ENCODE measurements around the gene MMS19. TPM values are rescaled to one million over a fixed set of nuclear protein-coding genes. Genes with fewer than 3 reads are reported as not detected.
"Not testable (repeated sequence)": the region's sequence is repeated elsewhere in the genome, so short reads cannot be mapped to it uniquely, and the experiment has no call there.

Gene MMS19
- polyA plus RNA-seq, 3 donors, result 82.2 to 94.1 (median 84.4) TPM

DNA sequence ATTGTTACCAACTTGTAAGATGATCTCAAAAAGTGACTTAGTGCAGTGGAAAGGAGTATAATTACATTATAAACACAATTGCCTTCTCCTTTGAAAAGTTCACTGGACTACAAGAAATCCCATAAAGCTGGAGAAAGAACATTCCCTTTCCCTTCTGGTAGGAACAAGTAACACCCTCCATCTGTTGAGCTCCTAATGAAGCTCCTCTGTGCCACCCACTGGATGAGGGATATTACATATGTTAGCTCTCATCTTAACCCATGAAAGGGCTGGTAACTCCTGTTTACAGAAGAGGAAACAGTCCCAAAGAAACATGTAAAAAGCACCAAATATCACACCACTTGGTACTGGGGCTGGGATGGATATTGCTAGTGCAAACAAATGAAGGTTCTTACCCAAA lies 64.2 kb downstream of the MMS19 start:
- no peak for DNase-seq (ENCODE audit: low read depth in 3 of 3, low spot score in 2 of 3)

DNA sequence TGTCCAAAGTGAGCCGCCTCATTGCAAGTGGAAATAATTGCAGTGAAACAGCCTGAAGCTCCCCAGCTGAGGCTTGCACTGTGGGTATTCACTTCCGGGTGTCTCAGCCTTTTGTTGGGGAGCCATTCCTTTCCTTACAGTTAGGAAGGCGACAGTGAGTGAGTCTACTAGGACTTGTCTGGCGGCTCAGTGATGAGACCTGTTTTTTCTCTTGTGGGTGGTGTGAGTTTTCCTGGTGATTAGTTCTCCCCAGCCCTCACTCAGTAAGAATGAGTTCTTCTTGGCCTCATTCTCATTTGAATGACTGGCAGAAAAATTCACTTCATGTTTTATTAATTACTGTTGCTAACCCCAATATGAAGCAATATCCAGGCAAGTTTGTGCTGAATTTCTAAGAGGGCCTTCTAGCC lies 69.6 kb downstream of the MMS19 start:
- DNase-seq (ENCODE audit: low read depth in 3 of 3, low spot score in 2 of 3), result no peak

DNA sequence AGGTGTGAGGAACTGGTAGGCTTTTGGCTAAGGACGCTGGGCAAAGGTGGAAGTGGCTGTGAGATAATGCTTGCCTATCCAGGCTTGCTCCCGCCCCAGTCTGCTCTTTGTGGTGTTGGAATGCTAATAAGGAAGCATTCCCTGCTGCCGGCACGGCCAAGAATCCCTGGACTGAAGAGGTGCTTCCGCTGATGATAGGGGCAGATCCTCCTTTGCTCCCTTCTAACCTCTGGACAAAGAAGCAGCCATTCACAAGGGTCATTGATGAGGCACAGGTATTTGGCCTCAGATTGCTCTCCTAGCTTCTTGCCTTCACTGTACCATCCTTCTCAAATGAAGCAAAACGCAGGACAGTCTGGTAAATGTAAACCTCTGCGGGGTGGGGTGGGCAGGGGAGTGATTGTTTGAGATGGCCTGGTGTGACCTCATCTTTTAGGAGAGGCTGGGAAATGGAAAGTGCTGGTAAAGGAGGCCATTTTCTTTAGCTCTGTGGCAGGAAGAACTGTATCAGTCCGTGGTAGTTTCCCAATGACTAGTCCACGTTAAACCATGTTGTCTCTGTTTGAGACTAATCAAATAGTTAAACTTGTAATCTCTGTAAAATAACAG lies 70.5 kb downstream of the MMS19 start:
- no peak for DNase-seq (ENCODE audit: low read depth in 3 of 3, low spot score in 2 of 3)

DNA sequence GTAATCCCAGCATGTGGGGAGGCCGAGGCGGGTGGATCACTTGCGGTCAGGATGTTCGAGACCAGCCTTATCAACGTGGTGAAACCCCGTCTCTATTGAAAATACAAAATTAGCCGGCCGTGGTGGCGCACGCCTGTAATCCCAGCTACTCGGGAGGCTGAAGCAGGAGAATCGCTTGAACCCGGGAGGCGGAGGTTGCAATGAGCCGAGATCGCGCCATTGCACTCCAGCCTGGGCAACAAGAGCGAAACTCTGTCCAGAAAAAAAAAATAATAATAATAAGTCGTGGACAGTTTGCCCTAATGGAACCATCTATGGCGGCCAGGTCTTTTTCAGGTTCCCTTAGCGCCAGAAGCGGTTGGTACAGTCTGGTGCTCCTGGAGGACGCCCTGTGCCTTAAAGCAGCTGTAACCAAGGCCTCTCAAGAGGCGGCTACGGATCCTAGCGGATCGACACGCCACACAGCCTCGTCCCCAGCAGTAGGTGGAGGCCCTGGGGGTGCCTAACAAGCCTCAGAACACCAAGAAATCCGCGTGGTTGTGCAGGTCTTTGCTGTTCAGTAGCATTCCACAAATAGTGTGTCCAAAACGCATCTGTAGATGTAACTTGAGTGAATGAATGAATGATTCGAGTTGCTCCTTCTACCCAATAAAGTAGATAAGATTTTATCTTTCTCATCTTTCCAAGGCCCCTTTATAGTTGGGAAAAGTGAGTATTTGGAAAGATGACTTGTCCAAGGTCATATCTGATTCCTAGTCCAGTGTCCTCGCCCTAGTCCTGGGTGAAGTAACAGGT lies 71.2 kb downstream of the MMS19 start:
- DNase-seq (ENCODE audit: low read depth in 3 of 3, low spot score in 2 of 3), result no peak

DNA sequence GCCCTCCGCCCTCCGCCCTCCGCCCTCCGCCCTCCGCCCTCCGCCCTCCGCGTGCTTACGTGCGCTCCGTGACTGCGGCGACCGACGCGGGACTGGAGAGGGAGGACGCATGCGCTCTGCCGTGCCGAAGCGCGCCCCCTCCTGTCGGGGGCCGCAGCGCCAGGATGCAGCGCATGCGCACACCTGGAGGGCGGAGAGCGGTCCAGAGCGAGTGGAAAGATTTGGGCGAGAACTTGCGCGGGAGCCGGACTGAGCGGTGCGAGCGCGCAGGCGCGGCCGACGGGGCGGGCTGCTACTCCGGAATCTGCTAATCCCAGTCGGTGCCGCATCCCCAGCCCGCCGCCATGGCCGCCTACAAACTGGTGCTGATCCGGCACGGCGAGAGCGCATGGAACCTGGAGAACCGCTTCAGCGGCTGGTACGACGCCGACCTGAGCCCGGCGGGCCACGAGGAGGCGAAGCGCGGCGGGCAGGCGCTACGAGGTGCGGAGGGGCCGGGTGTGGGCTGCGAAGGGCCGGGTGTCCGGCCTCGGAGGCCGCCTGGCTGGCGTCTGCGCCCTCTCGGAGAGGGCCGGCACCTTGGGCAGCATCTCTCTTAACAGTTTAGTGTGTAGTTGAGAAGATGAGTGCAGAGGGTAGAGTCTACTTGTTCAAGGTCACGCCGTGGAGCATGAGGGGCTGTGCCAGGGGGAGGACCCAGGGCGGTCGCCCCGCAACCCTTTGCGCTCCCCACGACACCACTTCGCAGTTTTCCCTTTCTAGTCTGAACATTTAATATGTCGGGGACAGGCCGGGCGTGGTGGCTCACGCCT lies 72.1 kb downstream of the MMS19 start, which contains the start of gene PGAM1:
Gene PGAM1, plus strand, starts transcription at position 228 of the 812 bp plus-strand sequence. Its CDS starts 117 bp downstream, at position 345.
- DNase-seq (ENCODE audit: low read depth in 3 of 3, low spot score in 2 of 3), result peak; percentile 88 to 92 (median 90)

DNA sequence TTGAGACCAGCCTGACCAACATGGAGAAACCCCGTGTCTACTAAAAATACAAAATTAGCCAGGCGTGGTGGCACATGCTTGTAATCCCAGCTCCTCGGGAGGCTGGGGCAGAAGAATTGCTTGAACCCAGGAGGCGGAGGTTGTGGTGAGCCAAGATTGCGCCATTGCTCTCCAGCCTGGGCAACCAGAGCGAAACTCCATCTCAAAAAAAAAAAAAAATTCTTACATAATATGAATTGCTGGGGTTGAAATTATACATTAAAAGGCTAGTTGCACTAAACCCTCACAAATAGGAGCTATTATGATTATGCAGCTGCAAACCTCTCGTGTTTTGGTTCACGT lies 74.5 kb downstream of the MMS19 start:
- DNase-seq (ENCODE audit: low read depth in 3 of 3, low spot score in 2 of 3), result not testable (repeated sequence)

DNA sequence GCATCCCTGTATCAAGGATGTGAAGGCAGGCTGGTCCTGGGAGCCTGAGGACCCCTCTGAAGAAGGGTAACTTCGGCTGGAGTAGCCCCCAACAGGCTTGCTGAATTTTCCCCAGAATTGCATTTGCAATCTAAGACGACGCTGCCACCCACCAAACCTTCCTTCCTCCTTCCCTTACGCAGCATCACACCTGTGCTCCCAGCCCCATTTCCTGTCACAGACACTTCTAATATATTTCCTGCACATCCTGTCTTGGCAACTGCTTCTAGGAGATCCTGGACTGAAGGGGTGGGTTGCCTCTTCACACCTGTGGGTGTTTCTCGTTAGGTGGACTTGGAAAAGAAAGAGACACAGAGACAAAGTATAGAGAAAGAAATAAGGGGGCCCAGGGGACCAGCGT lies 81.7 kb downstream of the MMS19 start:
- DNase-seq (ENCODE audit: low read depth in 3 of 3, low spot score in 2 of 3), result no peak

DNA sequence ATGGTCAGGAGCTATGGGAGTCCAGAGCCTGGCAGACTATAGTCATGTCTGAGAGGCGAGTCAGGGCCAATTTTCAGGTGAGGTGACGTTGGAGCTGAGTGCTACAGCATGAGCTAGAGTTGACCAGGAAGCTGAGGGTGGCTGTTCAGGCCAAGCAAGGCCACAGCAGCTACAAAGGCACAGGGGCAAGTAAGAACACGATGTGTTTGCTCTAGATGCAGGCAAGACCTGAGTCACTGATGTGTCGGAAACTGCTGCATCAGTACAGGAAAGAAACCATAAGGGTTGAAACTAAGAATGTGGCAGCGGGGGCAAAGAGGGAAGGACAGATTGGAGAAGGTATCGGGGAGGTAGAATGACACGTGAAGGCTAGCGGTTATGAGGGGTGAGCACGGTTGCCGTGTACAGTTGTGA lies 85.3 kb downstream of the MMS19 start:
- DNase-seq (ENCODE audit: low read depth in 3 of 3, low spot score in 2 of 3), result no peak

DNA sequence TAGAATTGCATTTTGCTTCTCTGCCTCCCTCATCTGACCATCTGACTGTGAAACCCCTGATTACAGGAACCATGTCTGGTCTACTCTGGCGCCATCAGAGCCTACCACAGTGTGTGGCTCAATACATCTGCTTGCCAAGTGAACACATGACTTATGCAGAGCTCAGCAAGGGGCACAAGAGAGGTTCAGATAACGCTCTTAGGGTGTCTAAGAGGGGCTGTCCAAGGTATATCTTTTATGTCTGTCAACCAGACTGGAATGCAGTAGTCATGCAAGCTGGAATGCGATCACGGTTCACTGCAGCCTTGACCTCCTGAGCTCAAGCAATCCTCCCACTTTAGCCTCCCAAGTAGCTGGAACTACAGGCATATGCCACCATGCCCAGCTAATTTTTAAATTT lies 86.8 kb downstream of the MMS19 start:
- no peak for DNase-seq (ENCODE audit: low read depth in 3 of 3, low spot score in 2 of 3)

DNA sequence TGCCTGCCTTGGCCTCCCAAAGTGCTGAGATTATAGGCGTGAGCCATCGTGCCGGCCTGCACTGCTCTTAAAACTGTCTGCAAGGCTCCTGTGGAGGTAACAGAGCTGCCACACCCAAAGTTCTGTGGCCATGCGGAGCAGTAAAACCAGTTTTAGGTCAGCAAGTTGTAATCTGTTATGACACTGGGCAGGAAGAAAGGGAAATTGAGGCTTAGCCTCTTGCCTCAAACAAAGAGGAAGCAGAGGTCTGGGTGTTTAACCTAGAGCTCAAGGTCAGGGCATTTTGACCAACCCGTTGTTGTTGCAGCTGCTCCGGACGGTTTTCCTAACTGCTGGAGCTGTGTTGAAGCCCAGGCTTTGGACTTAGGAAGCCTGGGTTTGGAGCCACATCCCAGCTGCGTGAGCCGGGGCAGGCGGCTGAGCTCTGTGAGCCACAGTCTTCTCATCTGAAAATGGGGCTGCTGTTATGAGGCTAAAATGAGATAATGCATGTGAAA lies 89.7 kb downstream of the MMS19 start:
- no peak for DNase-seq (ENCODE audit: low read depth in 3 of 3, low spot score in 2 of 3)

Other genes with a start within 250 kb of the MMS19 start
- 10 to 100 TPM; 33.5 to 35.4 (median 33.9) TPM for gene ARHGAP19, start 205.8 kb downstream of the MMS19 start, polyA plus RNA-seq (ENCODE audit: insufficient read length in 3 of 3)
- gene FRAT1, start 179.2 kb downstream of the MMS19 start, polyA plus RNA-seq (ENCODE audit: insufficient read length in 3 of 3), result 1 to 10 TPM; 4.0 to 4.6 (median 4.0) TPM
- gene FRAT2, start 163.7 kb downstream of the MMS19 start, polyA plus RNA-seq (ENCODE audit: insufficient read length in 3 of 3), result 10 to 100 TPM; 12.8 to 13.5 (median 12.8) TPM
- 10 to 100 TPM; 19.2 to 20.4 (median 20.1) TPM for gene RRP12, start 97.1 kb downstream of the MMS19 start, polyA plus RNA-seq (ENCODE audit: insufficient read length in 3 of 3)
- gene PGAM1, start 72.2 kb downstream of the MMS19 start, polyA plus RNA-seq (ENCODE audit: insufficient read length in 3 of 3), result 100 to 1,000 TPM; 163 to 177 (median 174) TPM
- 10 to 100 TPM; 31.8 to 39.7 (median 34.4) TPM for gene EXOSC1, start 52.4 kb downstream of the MMS19 start, polyA plus RNA-seq (ENCODE audit: insufficient read length in 3 of 3)
- gene ZDHHC16, start 52.2 kb downstream of the MMS19 start, polyA plus RNA-seq (ENCODE audit: insufficient read length in 3 of 3), result 10 to 100 TPM; 33.9 to 39.8 (median 37.5) TPM
- gene UBTD1, start 502 bp upstream of the MMS19 start, polyA plus RNA-seq (ENCODE audit: insufficient read length in 3 of 3), result 1 to 10 TPM; 6.6 to 8.8 (median 7.0) TPM
- under 1 TPM; 0.22 to 0.54 (median 0.40) TPM for gene ANKRD2, start 74.4 kb upstream of the MMS19 start, polyA plus RNA-seq (ENCODE audit: insufficient read length in 3 of 3)
- 10 to 100 TPM; 35.9 to 47.1 (median 45.2) TPM for gene HOGA1, start 86.0 kb upstream of the MMS19 start, polyA plus RNA-seq (ENCODE audit: insufficient read length in 3 of 3)
- gene C10orf62, start 91.3 kb upstream of the MMS19 start, polyA plus RNA-seq (ENCODE audit: insufficient read length in 3 of 3), result under 1 TPM; 0.28 to 0.35 (median 0.33) TPM
- gene MORN4, start 135.1 kb upstream of the MMS19 start, polyA plus RNA-seq (ENCODE audit: insufficient read length in 3 of 3), result 10 to 100 TPM; 20.3 to 24.2 (median 24.0) TPM
- 10 to 100 TPM; 20.3 to 22.0 (median 20.3) TPM for gene PI4K2A, start 142.2 kb upstream of the MMS19 start, polyA plus RNA-seq (ENCODE audit: insufficient read length in 3 of 3)
- gene AVPI1, start 188.8 kb upstream of the MMS19 start, polyA plus RNA-seq (ENCODE audit: insufficient read length in 3 of 3), result 1 to 10 TPM; 4.1 to 4.7 (median 4.4) TPM
- gene MARVELD1, start 215.3 kb upstream of the MMS19 start, polyA plus RNA-seq (ENCODE audit: insufficient read length in 3 of 3), result 10 to 100 TPM; 43.2 to 46.2 (median 44.4) TPM
- 10 to 100 TPM; 21.4 to 22.6 (median 22.6) TPM for gene ZFYVE27, start 238.7 kb upstream of the MMS19 start, polyA plus RNA-seq (ENCODE audit: insufficient read length in 3 of 3)